Measurements from ENCODE around the gene OSCAR. TPM values are rescaled to one million over a fixed set of nuclear protein-coding genes. Genes with fewer than 3 reads are reported as not detected.

Gene OSCAR
- total RNA-seq, 1 donor from 2014 or later: 0.22 TPM

DNA sequence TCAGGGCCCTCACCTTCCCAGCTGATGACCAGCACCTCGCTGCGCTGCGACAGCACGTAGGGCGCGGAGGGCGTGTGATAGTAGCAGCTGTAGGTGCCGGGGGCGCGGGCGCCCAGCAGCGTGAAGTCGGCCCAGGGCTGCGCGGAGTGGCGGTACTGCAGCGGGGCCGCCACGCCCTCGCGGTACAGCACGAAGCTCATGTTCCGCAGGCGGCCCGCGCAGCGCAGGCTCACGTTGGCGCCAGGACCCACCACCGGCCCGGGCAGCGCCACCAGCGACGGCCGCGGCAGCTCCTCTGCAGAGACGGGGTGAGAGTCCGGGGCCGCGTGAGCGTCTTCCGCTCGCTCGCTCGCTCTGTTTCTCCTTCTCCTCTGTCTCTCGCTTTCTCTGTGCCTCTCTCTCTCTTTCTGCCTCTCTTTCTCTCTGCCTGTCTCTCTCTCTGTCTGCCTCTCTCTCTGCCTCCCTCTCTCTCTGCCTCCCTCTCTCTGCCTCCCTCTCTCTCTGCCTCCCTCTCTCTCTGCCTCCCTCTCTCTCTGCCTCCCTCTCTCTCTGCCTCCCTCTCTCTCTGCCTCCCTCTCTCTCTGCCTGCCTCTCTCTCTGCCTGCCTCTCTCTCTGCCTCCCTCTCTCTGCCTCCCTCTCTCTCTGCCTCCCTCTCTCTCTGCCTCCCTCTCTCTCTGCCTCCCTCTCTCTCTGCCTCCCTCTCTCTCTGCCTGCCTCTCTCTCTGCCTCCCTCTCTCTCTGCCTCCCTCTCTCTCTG lies 4.6 kb downstream of the OSCAR start:
- intact Hi-C loops (cut with micrococcal nuclease): loop anchor here (2.0 kb wide), 1 partner anchor 19 kb away; the partner anchor contains the start of genes PRPF31 and TFPT

DNA sequence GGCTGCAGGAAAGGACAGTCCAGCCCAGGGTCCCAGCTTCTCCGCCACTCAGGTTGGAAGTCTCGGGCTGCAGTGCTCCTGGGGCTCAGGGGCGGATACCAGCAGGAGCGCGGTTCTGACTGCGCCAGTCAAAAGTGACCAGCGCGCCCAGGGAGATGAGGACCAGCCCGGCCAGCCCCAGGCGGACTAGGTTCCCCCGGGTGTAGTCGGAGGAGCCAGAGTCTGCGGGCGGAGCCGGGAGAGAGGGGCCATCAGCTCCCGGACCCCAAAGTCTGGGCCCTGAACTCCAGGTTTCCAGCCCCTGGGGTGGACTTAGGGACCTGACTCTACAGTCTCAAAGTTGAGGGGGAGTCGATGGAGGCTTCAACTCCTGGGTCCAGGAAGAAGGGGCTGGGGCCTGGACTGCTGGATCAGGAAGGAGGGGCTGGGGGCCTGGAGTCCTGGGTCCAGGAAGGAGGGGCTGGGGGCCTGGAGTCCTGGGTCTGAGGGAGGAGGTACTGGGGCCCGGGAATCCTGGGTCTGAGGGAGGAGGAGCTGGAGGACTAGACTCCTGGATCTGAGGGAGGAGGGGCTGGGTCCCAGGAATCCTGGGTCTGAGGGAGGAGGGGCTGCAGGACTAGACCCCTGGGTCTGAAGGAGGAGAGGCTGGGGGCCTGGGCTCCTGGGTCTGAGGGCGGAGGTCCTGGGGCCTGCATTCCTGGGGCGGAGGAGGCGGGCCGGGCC lies 5.3 kb downstream of the OSCAR start:
- intact Hi-C loops (cut with micrococcal nuclease): no loop called here

DNA sequence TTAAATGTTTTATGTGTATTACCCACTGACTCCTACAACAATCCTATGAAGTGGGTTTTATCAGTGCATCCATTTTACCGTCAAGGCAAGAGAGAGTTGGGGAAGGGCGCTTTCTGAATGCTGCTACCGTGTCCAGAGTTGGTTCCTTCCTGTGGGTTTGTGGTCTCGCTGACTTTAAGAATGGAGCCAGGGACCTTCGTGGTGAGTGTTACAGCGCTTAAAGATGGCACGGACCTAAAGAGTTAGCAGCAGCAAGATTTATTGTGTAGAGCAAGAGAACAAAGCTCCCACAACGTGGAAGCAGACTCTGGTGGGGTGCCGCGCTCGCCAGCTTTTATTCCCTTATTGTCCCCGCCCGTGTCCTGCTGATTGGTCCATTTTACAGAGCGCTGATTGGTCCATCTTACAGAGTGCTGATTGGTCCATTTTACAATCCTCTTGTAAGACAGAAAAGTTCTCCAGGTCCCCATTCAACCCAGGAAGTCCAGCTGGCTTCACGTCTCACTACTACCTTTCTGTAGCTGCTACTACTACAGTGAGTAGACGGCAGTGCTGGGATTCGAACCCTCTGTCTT lies 6.1 kb downstream of the OSCAR start:
- intact Hi-C loops (cut with micrococcal nuclease): no loop called here

DNA sequence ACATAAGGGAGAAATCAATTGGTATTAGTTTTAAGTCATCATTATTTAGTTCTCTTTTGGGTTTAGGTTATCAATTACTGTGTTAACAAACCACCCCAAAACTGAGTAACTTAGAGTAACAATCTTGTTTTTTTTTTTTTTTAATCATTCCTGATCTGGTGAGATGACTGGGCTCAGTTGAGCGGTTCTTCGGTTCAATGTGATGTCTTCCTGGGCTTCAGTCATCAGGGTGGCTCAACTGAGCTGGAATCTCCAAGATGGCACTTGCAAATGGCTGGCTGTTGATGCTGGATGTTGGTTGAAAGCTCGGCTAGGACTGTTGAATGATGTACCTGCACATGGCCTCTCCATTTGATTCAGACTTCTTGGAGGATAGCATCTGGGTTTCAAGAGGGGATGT lies 16.2 kb downstream of the OSCAR start:
- intact Hi-C loops (cut with micrococcal nuclease): no loop called here

DNA sequence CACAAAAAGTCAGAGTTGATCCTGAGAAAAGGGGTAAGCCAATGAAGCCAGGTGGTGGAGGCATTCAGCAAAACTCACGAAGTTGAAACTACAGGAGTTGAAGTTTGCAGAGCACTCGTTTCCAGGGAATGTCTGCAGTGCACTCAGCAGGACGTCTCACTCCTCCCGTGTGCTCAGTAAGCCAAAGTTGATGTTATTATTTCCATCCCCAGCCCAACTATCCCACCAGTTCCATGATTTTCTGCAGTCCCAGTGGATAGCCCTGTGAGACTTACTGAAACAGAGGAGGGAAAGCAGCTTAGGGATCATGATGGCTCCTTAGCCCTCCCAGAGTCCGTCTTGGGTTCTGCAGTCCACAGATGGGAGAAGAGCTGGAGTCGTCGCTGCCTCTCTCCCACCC lies 19.6 kb downstream of the OSCAR start, which contains the start of gene TARM1:
TARM1 (minus strand) TSS at position 334 of the 400 bp plus-strand sequence; CDS start at position 309, 25 bp downstream.
- intact Hi-C loops (cut with micrococcal nuclease): no loop called here

DNA sequence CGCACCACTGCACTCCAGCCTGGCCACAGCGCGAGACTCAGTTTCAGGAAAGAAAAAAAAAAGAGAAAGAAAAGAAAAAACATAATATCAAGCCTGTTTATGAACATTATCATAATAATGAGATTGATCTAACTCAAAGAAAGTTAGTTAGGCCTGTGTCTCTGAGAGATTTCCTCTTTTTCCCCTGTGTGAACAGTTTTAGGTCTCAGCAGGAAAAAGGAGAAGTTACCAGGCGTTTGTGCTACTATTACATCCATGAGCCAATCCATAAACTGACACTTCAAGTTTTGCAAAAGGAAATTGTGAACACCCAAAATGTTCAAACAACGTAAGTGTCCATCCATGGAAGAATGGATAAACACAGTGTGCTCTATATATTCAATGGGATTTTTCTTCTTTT lies 23.3 kb downstream of the OSCAR start:
- intact Hi-C loops (cut with micrococcal nuclease): no loop called here

DNA sequence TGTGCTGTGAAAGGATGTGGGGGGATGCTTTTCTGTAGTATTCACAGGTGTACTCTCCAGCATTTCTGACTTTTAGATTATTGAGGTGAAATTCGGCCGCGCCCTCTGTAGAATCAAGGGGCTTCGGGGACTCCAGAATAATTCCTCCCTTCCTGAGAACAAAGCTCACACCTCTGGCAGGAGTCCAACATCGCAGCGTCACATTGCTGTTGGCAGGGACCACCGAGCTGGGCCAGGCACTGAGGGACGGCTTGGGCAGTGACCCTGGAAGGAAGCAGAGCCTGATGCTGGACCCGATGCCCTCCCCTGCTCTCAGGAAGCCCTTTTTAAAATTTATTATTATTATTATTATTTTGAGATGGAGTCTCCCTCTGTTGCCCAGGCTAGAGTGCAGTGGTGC lies 25.8 kb downstream of the OSCAR start:
- intact Hi-C loops (cut with micrococcal nuclease): no loop called here

DNA sequence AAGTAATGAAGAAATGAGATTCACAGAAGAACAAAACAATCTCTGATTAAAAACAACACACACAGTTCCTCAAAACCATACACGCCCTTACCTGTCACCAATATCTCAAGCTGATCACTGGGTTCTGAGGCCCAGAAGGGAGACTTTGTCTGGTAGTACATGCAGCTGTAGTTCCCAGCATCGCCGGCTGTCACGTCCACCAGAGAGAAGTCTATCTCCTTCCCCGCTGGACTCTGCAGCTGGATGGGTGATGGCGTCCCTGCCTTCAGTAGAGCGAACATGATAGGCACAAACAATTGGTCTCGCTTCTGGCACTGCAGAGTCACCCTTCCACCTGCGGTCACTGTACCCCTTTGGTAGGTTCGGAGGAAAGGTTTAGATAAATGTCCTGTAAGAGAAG lies 26.8 kb downstream of the OSCAR start:
- intact Hi-C loops (cut with micrococcal nuclease): no loop called here

DNA sequence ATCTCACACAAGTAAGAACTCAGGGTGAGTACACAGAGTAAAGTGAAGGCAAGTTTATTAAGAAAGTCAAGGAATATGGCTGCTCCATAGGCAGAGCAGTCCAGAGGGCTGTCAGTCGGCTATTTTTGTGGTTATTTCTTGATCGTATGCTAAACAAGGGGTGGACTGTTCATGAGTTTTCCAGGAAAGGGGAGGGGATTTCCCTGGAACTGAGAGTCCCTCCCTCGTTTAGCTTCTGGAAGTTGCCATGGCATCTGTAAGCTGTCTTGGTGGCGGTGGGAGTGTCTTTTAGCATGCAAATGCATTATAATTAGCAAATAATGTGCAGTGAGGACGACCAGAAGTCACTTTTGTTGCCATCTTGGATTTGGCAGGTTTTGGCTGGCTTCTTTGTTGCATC lies 31.1 kb downstream of the OSCAR start:
- intact Hi-C loops (cut with micrococcal nuclease): no loop called here

DNA sequence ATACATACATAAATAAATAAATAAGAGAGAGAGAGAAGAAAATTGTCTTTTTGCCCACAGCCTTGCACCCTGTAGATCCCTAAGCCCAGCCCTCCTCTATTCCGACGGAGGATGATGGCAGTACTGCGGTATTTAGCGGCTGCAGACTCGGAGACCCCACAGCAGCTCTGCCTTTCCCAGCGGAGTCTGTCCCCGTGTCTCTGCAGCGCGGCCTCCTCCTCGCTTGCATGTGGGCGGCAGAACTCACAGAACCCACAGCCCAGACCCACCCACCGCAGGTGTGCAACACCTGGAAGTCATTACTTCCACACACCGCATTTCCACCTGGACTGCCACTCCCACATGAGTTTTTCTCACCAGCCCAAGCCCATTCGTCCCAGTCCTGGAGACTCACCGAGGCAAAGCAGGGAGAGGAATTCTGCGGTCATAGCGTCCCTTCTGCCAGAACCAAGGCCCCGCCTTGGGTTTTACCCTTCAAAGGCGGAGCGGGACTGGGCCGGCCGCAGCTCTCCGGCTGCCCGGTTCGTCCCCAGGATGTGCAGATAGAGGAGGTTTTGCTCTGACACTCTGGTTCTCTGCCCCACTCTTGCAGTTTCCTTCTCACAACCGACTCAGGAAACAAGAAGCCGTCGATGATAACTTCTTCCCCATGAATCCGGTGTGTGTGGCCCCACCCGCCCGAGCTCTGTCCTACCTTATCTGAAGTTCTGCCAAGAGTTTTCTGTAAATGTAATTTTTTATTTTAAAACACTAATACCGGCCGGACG lies 37.1 kb downstream of the OSCAR start, which contains the start of gene VSTM1:
VSTM1 (minus strand) TSS at position 548 of the 767 bp plus-strand sequence; CDS start at position 428, 120 bp downstream.
- intact Hi-C loops (cut with micrococcal nuclease): no loop called here

DNA sequence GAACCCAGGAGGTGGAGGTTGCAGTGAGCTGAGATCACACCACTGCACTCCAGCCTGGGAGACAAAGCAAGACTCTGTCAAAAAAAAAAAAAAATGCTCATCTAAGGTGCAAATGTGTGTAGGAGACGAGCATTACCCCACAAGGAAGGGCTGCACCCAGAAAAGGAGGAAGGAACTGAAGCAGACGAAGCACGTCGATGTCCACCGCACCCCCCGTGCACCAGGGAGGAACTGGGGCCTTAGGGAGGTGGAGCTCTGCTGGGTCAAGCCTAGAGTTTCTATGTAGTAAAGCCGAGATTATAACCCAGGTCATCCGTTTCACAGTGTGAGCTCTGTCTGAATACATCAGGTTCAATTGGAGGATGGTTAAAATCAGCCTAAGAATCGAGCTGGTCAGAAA lies 38.0 kb downstream of the OSCAR start:
- intact Hi-C loops (cut with micrococcal nuclease): no loop called here

DNA sequence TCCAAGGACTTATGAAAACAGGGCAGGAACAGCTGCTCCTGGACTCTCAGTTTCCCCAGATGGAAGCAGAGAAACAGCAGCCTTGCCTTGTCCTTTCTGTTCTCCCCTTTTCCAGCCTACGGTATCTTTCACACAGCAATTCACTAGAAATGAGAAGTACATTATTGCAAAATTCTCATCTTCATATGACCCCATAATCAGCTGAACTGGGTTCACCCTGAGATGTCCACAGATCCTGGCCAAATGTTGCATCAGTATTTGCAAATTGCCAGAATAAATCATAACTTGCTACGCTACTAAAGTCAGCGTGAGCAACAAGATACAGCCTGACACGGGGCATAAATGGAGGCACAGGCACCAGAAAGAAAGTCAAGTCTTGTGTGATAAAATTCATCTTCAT lies 53.0 kb downstream of the OSCAR start:
- intact Hi-C loops (cut with micrococcal nuclease): no loop called here

DNA sequence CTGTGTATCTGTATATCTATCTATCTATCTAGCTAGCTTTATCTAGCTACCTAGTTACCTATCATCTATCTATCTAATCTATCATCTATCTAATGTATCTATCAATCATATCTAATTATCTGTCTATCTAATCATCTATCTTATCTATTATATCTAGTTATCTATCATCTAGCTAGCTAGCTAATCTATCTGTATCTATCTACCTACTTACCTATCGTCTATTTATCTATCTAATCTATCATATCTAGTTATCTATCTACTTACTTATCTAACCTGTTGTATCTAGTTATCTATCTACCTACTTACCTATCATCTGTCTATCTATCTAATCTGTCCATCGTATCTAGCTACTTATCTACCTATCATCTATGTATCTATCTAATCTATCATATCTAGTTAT lies 54.8 kb downstream of the OSCAR start:
- intact Hi-C loops (cut with micrococcal nuclease): no loop called here

Other genes with a start within 250 kb of the OSCAR start
- 100 and 101 TPM in 2 replicates for gene MYADM, start 232.9 kb downstream of the OSCAR start, total RNA-seq
- gene PRKCG, start 218.6 kb downstream of the OSCAR start, total RNA-seq: 0.32 TPM in 1 of 2 replicates, not detected in the other
- gene CACNG7, start 191.5 kb downstream of the OSCAR start, total RNA-seq: not detected in 2 replicates
- gene CACNG8, start 137.9 kb downstream of the OSCAR start, total RNA-seq: not detected in 2 replicates
- not detected in 2 replicates for gene CACNG6, start 109.2 kb downstream of the OSCAR start, total RNA-seq
- gene VSTM1, start 36.9 kb downstream of the OSCAR start, total RNA-seq: not detected in 2 replicates
- gene TARM1, start 19.4 kb downstream of the OSCAR start, total RNA-seq: not detected in 2 replicates
- gene NDUFA3, start 2.1 kb upstream of the OSCAR start, total RNA-seq: 108 and 124 TPM in 2 replicates
- 39.3 and 48.5 TPM in 2 replicates for gene TFPT, start 14.9 kb upstream of the OSCAR start, total RNA-seq
- gene PRPF31, start 15.0 kb upstream of the OSCAR start, total RNA-seq: 71.4 and 76.7 TPM in 2 replicates
- gene CNOT3, start 37.0 kb upstream of the OSCAR start, total RNA-seq: 64.3 and 64.8 TPM in 2 replicates
- gene LENG1, start 58.9 kb upstream of the OSCAR start, total RNA-seq: 7.1 and 8.9 TPM in 2 replicates
- gene TMC4, start 72.4 kb upstream of the OSCAR start, total RNA-seq: 4.6 and 4.9 TPM in 2 replicates
- gene MBOAT7, start 88.8 kb upstream of the OSCAR start, total RNA-seq: 54.2 and 60.6 TPM in 2 replicates
- 9.7 and 10.6 TPM in 2 replicates for gene TSEN34, start 90.5 kb upstream of the OSCAR start, total RNA-seq
- 1,118 and 1,120 TPM in 2 replicates for gene RPS9, start 100.1 kb upstream of the OSCAR start, total RNA-seq
- 3.9 and 5.0 TPM in 2 replicates for gene LILRB3, start 122.2 kb upstream of the OSCAR start, total RNA-seq
- gene LILRA6, start 142.0 kb upstream of the OSCAR start, total RNA-seq: 0.63 and 1.1 TPM in 2 replicates
- not detected in 2 replicates for gene LILRB5, start 156.5 kb upstream of the OSCAR start, total RNA-seq
- gene LILRB2, start 180.3 kb upstream of the OSCAR start, total RNA-seq: not detected in 2 replicates
- gene LILRA5, start 212.4 kb upstream of the OSCAR start, total RNA-seq: not detected in 2 replicates
- not detected in 2 replicates for gene LILRA4, start 238.4 kb upstream of the OSCAR start, total RNA-seq

Data from T-helper 1 cell treated with Interleukin-12 subunit alpha and Interleukin-12 subunit beta and Interleukin-4 antibody, amounts not matched to agents 30 ng/mL and 1 ng/mL, for 36 hours (primary cell).